HepG2 (cell line): ENCODE data around the gene EPHA1. TPM values are rescaled to one million over a fixed set of nuclear protein-coding genes. Genes with fewer than 3 reads are reported as not detected.

Source experiments
- ATAC-seq: fragments of 200-7000 bp; cut with Tn5 transposase; 3 replicates; pipeline ENCODE4 v1.9.1; 2020; ENCODE audit warnings: mild to moderate bottlenecking, moderate library complexity
- BruUV-seq: library from RNA; stranded (reverse); fragments of 400-500 nt; replicated peaks from 2 replicates; lab custom pipeline; 2021; lab: Mats Ljungman, UMichigan
- CTCF ChIA-PET: fragments of 300-600 bp; formaldehyde crosslinking; extraction: SDS; loops from one replicate; lab custom pipeline; 2021; ENCODE audit warnings: low total read pairs, inconsistent platforms, low intra/inter-chr PET ratio; lab: Yijun Ruan, JAX
- POLR2A ChIA-PET: fragments of 350-600 bp; sonication (Branson Sonifier 250); formaldehyde crosslinking; loops from one replicate; lab custom pipeline; 2020; ENCODE audit warnings: antibody characterized with exemption, inconsistent platforms; lab: Yijun Ruan, JAX
- DNase-seq: peaks from one replicate; pipeline ENCODE4 v3.0.0-alpha.2; 2015; ENCODE audit warnings: low spot score
- FAIRE-seq: peaks from 3 replicates; lab custom pipeline; 2011; peaks lifted over from hg19 to GRCh38; lab: Jason Lieb, UNC
- H2AFZ ChIP-seq: one replicate; pipeline ENCODE4 v1.6.1; 2011; ENCODE audit warnings: low read length, inconsistent platforms
- H3K27ac ChIP-seq: fragments of 300-600 bp; 3 replicates; pipeline ENCODE4 v1.8.0; 2011; ENCODE audit warnings: mixed run types, mild to moderate bottlenecking, mixed read lengths, low read length, inconsistent platforms; ENCODE audit not compliant: insufficient read depth; ENCODE audit errors: extremely low read length
- H3K27me3 ChIP-seq, 2 experiments: fragments of 200-600 bp in 1 of 2; 2 replicates in 1 of 2; 3 replicates in 1 of 2; pipeline versions ENCODE4 v1.6.0 to v1.8.0; 2011; ENCODE audit warnings: low read length in 2 of 2, mild to moderate bottlenecking in 2 of 2, moderate library complexity in 2 of 2, inconsistent platforms in 1 of 2; ENCODE audit not compliant: insufficient read depth in 2 of 2, control insufficient read depth in 1 of 2
- H3K36me3 ChIP-seq, 2 experiments: fragments of 200-600 bp in 1 of 2; replicated peaks in 1 of 2; 2 replicates in 1 of 2; 3 replicates in 1 of 2; pipeline versions ENCODE4 v1.5.1 to v1.8.0; 2011; ENCODE audit warnings: low read length in 2 of 2, inconsistent platforms in 1 of 2; ENCODE audit not compliant: insufficient read depth in 2 of 2, control insufficient read depth in 1 of 2
- H3K4me1 ChIP-seq: 2 replicates; pipeline ENCODE4 v1.5.1; 2012; ENCODE audit warnings: low read length, inconsistent platforms; ENCODE audit not compliant: insufficient read depth
- H3K4me2 ChIP-seq: 2 replicates; pipeline ENCODE4 v1.6.0; 2011; ENCODE audit warnings: low read depth, low read length, inconsistent platforms
- H3K4me3 ChIP-seq, 3 experiments: fragments of 200-600 bp in 1 of 3; sonication (generic), shearing (Covaris generic) in 1 of 3; replicated peaks in 1 of 3; 2 replicates each; pipeline ENCODE4 v1.5.1; 2011 to 2016; ENCODE audit warnings: low read length in 3 of 3, inconsistent platforms in 2 of 3, low read depth in 2 of 3, mild to moderate bottlenecking in 2 of 3, control low read depth in 1 of 3, mixed read lengths in 1 of 3; ENCODE audit not compliant: insufficient read depth in 1 of 3
- H3K79me2 ChIP-seq: one replicate; pipeline ENCODE4 v1.6.1; 2011; ENCODE audit warnings: low read length, inconsistent platforms; ENCODE audit not compliant: insufficient read depth
- H3K9ac ChIP-seq: 2 replicates; pipeline ENCODE4 v1.6.0; 2011; ENCODE audit warnings: mild to moderate bottlenecking, low read depth, low read length, inconsistent platforms; ENCODE audit not compliant: insufficient read depth
- H3K9me3 ChIP-seq: 2 replicates; pipeline ENCODE4 v1.5.1; 2012; ENCODE audit warnings: mild to moderate bottlenecking, low read length
- H4K20me1 ChIP-seq: 2 replicates; pipeline ENCODE4 v1.6.0; 2011; ENCODE audit warnings: inconsistent platforms, mild to moderate bottlenecking, low read length, moderate library complexity; ENCODE audit not compliant: insufficient read depth
- ELF4 ChIP-seq: sonication (generic); formaldehyde crosslinking; IDR thresholded peaks from 2 replicates; pipeline ENCODE4 v1.5.0; 2020; ENCODE audit warnings: missing genetic modification reagents, mild to moderate bottlenecking, moderate library complexity, borderline replicate concordance
- FOXA1 ChIP-seq, 2 experiments: fragments of 450-650 bp in 1 of 2; sonication (generic) in 1 of 2; formaldehyde crosslinking in 1 of 2; IDR thresholded peaks; 2 replicates each; pipeline versions ENCODE4 v1.4.0 to v1.6.1; 2016 to 2020; ENCODE audit warnings: missing genetic modification reagents in 1 of 2
- HMG20B ChIP-seq: conservative IDR thresholded peaks from 2 replicates; pipeline ENCODE4 v1.6.1; 2016; ENCODE audit warnings: missing genetic modification reagents, missing compliant biosample characterization
- JUNB ChIP-seq: sonication (generic); formaldehyde crosslinking; IDR thresholded peaks from 2 replicates; pipeline ENCODE4 v1.8.0; 2022; ENCODE audit warnings: missing genetic modification reagents, mild to moderate bottlenecking, borderline replicate concordance
- MIXL1 ChIP-seq: IDR thresholded peaks from 2 replicates; pipeline ENCODE4 v1.6.1; 2016
- NR0B2 ChIP-seq: sonication (generic); formaldehyde crosslinking; IDR thresholded peaks from 2 replicates; pipeline ENCODE4 v1.4.0; 2020; ENCODE audit warnings: mild to moderate bottlenecking, missing genetic modification reagents
- NR2F6 ChIP-seq, 2 experiments: IDR thresholded peaks; 2 replicates each; pipeline ENCODE4 v1.6.1; 2016; ENCODE audit warnings: antibody characterized with exemption in 1 of 2, mild to moderate bottlenecking in 1 of 2
- PITX1 ChIP-seq: sonication (generic); formaldehyde crosslinking; IDR thresholded peaks from 2 replicates; pipeline ENCODE4 v1.5.1; 2020; ENCODE audit warnings: mild to moderate bottlenecking, missing genetic modification reagents
- SMC3 ChIP-seq: IDR thresholded peaks from 2 replicates; pipeline ENCODE4 v1.6.1; 2011; ENCODE audit warnings: low read length, improper control_type of control experiment
- ZNF251 ChIP-seq: sonication (generic); formaldehyde crosslinking; IDR thresholded peaks from 2 replicates; pipeline ENCODE4 v1.9.0; 2021; ENCODE audit warnings: mild to moderate bottlenecking, missing genetic modification reagents
- ZNF354B ChIP-seq: sonication (generic); formaldehyde crosslinking; IDR thresholded peaks from 2 replicates; pipeline ENCODE4 v1.8.0; 2022; ENCODE audit warnings: mild to moderate bottlenecking, missing genetic modification reagents
- ZNF367 ChIP-seq: sonication (generic); formaldehyde crosslinking; IDR thresholded peaks from 2 replicates; pipeline ENCODE4 v1.4.0; 2020; ENCODE audit warnings: missing genetic modification reagents, borderline replicate concordance
- ZNF556 ChIP-seq: sonication (generic); formaldehyde crosslinking; IDR thresholded peaks from 2 replicates; pipeline ENCODE4 v1.4.0; 2020; ENCODE audit warnings: mild to moderate bottlenecking, missing genetic modification reagents, borderline replicate concordance
- ZNF644 ChIP-seq: IDR thresholded peaks from 2 replicates; pipeline ENCODE4 v1.6.1; 2016; ENCODE audit warnings: low read depth
- ZNF816 ChIP-seq: sonication (generic); formaldehyde crosslinking; IDR thresholded peaks from 2 replicates; pipeline ENCODE4 v1.8.0; 2022; ENCODE audit warnings: missing genetic modification reagents, mild to moderate bottlenecking, borderline replicate concordance
- WGBS: methylation state at CpG from one replicate; pipeline ENCODE4 v1.1.6; 2017; ENCODE audit warnings: low lambda C conversion rate; 5-methylcytosine and 5-hydroxymethylcytosine counted together
- in situ Hi-C: cut with HindIII; loops from 2 replicates; pipeline ENCODE4 v1.10.0; 2017; ENCODE audit warnings: low pct_unique_long_range_greater_than_20kb; ENCODE audit not compliant: extremely low pct_ligation_motif_present
- intact Hi-C: fragments of 100-400 bp; cut with micrococcal nuclease; formaldehyde crosslinking; loops from one replicate; pipeline ENCODE4 v1.10.0; 2022; ENCODE audit not compliant: unreplicated experiment
- polyA plus RNA-seq, 8 experiments: library from polyadenylated mRNA; depleted of rRNA in 3 of 8; stranded (reverse) in 7 of 8; unstranded in 1 of 8; fragments of >200 nt; fragmentation: Illumina TruSeq in 4 of 8; extraction: Trizol in 4 of 8; gene quantifications; 2 replicates each; pipeline versions ENCODE4 v1.2.1 to v1.2.3, GENCODE V29; 2011 to 2016; ENCODE audit warnings: low read depth in 4 of 8, missing spikeins in 1 of 8, mixed read lengths in 1 of 8; ENCODE audit not compliant: insufficient read depth in 1 of 8
- total RNA-seq, 5 experiments: library from RNA; depleted of rRNA; stranded (reverse); fragments of >200 nt; fragmentation: Illumina TruSeq; extraction: Trizol; gene quantifications; 2 replicates each; pipeline ENCODE4 v1.2.3, GENCODE V29; 2016; ENCODE audit warnings: low read depth in 1 of 5
- TF ChIP-seq, protein P1 (sequence below): sonication (generic); formaldehyde crosslinking; IDR thresholded peaks from 2 replicates; pipeline ENCODE4 v1.4.0; 2020; ENCODE audit warnings: missing genetic modification reagents, mild to moderate bottlenecking, borderline replicate concordance

Gene EPHA1
- total and polyA plus RNA-seq, 2 of the 13 experiments (the other 11 are each of a cell fraction or from before 2014, with no cell fraction given): 4.6 to 17.1 TPM

GRCh38 chr7:143417734-143418383 lies 9.2 kb upstream of the EPHA1 start:
- ATAC-seq: no peak
- intact Hi-C loops: loop anchor here (2.0 kb wide), 1 partner anchor 177 kb away; no protein-coding TSS in a partner anchor

GRCh38 chr7:143416565-143417149 lies 8.0 kb upstream of the EPHA1 start:
- ChIA-PET CTCF (interaction anchor here (0.7 to 2.6 kb wide), 3 partner anchors 37 to 177 kb away, joined by 4 to 24 read pairs (median 7); partner anchors contain the start of gene ZYX), POLR2A (interaction anchor here (1.0 kb wide), 1 partner anchor 21 kb away, joined by 6 read pairs; no protein-coding TSS in a partner anchor)
- intact Hi-C loops: loop anchor here (1.0 to 2.0 kb wide), 3 partner anchors 36 to 176 kb away; no protein-coding TSS in a partner anchor
- Histone ChIP-seq H3K36me3 (no peaks in the 10 kb centered on the region), H3K4me2 (no peak overlapping the region), H3K27me3 (peaks cover 2 to 14% of the 10 kb centered on the region in 2 experiments; a peak in 3 of 5 replicates), H3K27ac (no peak overlapping the region), H4K20me1 (no peaks in the 10 kb centered on the region), H3K4me1 (peaks cover 9% of the 10 kb centered on the region), H3K4me3 (no peak overlapping the region), H2AFZ (no peak overlapping the region), H3K9me3 (no peaks in the 10 kb centered on the region), H3K79me2 (no peaks in the 10 kb centered on the region), H3K9ac (no peak overlapping the region)
- no peak for FAIRE-seq
- peak; percentile 74 for ATAC-seq
- DNase-seq: peak; percentile 48
- BruUV-seq: no TSS peak
- in situ Hi-C loops: loop anchor here (5.0 kb wide), 2 partner anchors 34 to 94 kb away; partner anchors contain the start of gene ZYX
- WGBS: 1% methylated on average over 3 of the region's 3 CpGs
- TF ChIP-seq SMC3 (peak; percentile 74), ZNF251 (CRISPR knock-in tag) (no peak), NR0B2 (CRISPR knock-in tag) (no peak), PITX1 (CRISPR knock-in tag) (no peak), FOXA1 (IDR thresholded peaks at IDR 0.05) (no peak), FOXA1 (CRISPR knock-in tag; IDR thresholded peaks at IDR 0.05) (no peak), ZNF816 (no peak), MIXL1 (CRISPR knock-in tag) (peak; percentile 20; the same call in 1 of the 2 replicates), NR2F6 (IDR thresholded peaks at IDR 0.05) (no peak), NR2F6 (CRISPR knock-in tag; IDR thresholded peaks at IDR 0.05) (no peak)
- TF ChIP-seq, protein P1, sequence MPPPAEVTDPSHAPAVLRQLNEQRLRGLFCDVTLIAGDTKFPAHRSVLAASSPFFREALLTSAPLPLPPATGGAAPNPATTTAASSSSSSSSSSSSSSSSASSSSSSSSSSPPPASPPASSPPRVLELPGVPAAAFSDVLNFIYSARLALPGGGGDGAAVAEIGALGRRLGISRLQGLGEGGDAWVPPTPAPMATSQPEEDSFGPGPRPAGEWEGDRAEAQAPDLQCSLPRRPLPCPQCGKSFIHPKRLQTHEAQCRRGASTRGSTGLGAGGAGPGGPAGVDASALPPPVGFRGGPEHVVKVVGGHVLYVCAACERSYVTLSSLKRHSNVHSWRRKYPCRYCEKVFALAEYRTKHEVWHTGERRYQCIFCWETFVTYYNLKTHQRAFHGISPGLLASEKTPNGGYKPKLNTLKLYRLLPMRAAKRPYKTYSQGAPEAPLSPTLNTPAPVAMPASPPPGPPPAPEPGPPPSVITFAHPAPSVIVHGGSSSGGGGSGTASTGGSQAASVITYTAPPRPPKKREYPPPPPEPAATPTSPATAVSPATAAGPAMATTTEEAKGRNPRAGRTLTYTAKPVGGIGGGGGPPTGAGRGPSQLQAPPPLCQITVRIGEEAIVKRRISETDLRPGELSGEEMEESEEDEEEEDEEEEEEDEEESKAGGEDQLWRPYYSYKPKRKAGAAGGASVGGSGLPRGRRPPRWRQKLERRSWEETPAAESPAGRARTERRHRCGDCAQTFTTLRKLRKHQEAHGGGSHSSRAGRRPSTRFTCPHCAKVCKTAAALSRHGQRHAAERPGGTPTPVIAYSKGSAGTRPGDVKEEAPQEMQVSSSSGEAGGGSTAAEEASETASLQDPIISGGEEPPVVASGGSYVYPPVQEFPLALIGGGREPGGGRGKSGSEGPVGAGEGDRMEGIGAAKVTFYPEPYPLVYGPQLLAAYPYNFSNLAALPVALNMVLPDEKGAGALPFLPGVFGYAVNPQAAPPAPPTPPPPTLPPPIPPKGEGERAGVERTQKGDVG (CRISPR knock-in tag): no peak

More at GRCh38 chr7:143417734-143418383, 9.2 kb upstream of the EPHA1 start:
- Histone ChIP-seq H3K36me3 (no peaks in the 10 kb centered on the region), H3K9me3 (no peaks in the 10 kb centered on the region), H3K27me3 (peaks cover 2 to 9% of the 10 kb centered on the region in 2 experiments; a peak in 2 of 5 replicates), H3K27ac (no peak overlapping the region), H3K79me2 (no peaks in the 10 kb centered on the region), H4K20me1 (no peaks in the 10 kb centered on the region), H3K4me1 (peaks cover 8% of the 10 kb centered on the region), H2AFZ (no peak overlapping the region), H3K9ac (no peak overlapping the region), H3K4me3 (no peak overlapping the region), H3K4me2 (no peak overlapping the region)
- TF ChIP-seq HMG20B (CRISPR knock-in tag): no peak
- no peak for TF ChIP-seq ZNF367 (CRISPR knock-in tag)
- TF ChIP-seq ZNF354B: no peak
- no peak for TF ChIP-seq ELF4 (CRISPR knock-in tag)
- no peak for TF ChIP-seq ZNF644 (CRISPR knock-in tag)
- TF ChIP-seq JUNB: no peak
- no peak for TF ChIP-seq ZNF556
- no peak for FAIRE-seq
- in situ Hi-C loops: loop anchor here (5.0 kb wide), 2 partner anchors 36 to 96 kb away; partner anchors contain the start of gene ZYX
- ChIA-PET POLR2A (no interaction called here), CTCF (interaction anchor here (2.6 kb wide), 1 partner anchor 38 kb away, joined by 24 read pairs; the partner anchor contains the start of gene ZYX)
- BruUV-seq: no TSS peak
- no peak for DNase-seq
- WGBS: 0% methylated on average over 1 of the region's 1 CpG
